Tibial nerve (tissue), 4 donors: ENCODE data around the gene NFKB1. TPM values are rescaled to one million over a fixed set of nuclear protein-coding genes. Genes with fewer than 3 reads are reported as not detected.

Experiments used
- DNase-seq, 2 donors: peaks; one replicate each; pipeline ENCODE4 v3.0.0-alpha.2; 2019; ENCODE audit warnings: low spot score in 2 of 2
- H3K27ac ChIP-seq, 4 donors: fragments of 200-600 bp; sonication (generic) in 3 of 4; one replicate each; pipeline ENCODE4 v1.5.1; 2017 to 2019; ENCODE audit warnings: mild to moderate bottlenecking in 1 of 4
- H3K27me3 ChIP-seq, 2 donors: fragments of 200-600 bp; sonication (generic) in 1 of 2; one replicate each; pipeline versions ENCODE4 v1.5.1 to v1.6.0; 2017 to 2019
- H3K36me3 ChIP-seq, 3 donors: fragments of 200-600 bp; sonication (generic); one replicate each; pipeline ENCODE4 v1.5.1; 2018 to 2019
- H3K4me1 ChIP-seq, 4 donors: fragments of 200-600 bp; sonication (generic) in 3 of 4; one replicate each; pipeline ENCODE4 v1.5.1; 2017 to 2019
- H3K4me3 ChIP-seq, 4 donors: fragments of 200-600 bp; sonication (generic) in 3 of 4; one replicate each; pipeline ENCODE4 v1.5.1; 2017 to 2019; ENCODE audit warnings: mild to moderate bottlenecking in 1 of 4, moderate library complexity in 1 of 4
- H3K9me3 ChIP-seq, 4 donors: fragments of 200-600 bp; sonication (generic) in 3 of 4; one replicate each; pipeline ENCODE4 v1.5.1; 2017 to 2019
- EP300 ChIP-seq, 2 donors: sonication (generic); formaldehyde crosslinking; IDR thresholded peaks; one replicate each; pipeline ENCODE4 v1.6.1; 2017; ENCODE audit warnings: antibody characterized with exemption in 2 of 2, mild to moderate bottlenecking in 1 of 2
- POLR2A ChIP-seq, 2 donors: fragments of 450-650 bp; IDR thresholded peaks; one replicate each; pipeline ENCODE4 v1.6.1; 2017; ENCODE audit warnings: antibody characterized with exemption in 2 of 2, mild to moderate bottlenecking in 2 of 2, moderate library complexity in 2 of 2
- WGBS, 2 donors: methylation state at CpG; one replicate each; pipeline ENCODE4 v1.1.5; 2018; 5-methylcytosine and 5-hydroxymethylcytosine counted together
- total RNA-seq, 4 donors: library from RNA; depleted of rRNA; stranded (reverse); fragments of >200 nt; gene quantifications; one replicate each; pipeline ENCODE4 v1.1.0, GENCODE V29; 2016
- TF ChIP-seq, protein P1 (sequence below), 5 experiments: fragments of 200-600 bp in 3 of 5; fragments of 450-650 bp in 2 of 5; sonication (generic) in 3 of 5; IDR thresholded peaks; one replicate each; pipeline ENCODE4 v1.5.1; 2016 to 2019; ENCODE audit warnings: antibody characterized with exemption in 5 of 5, mild to moderate bottlenecking in 3 of 5, moderate library complexity in 2 of 5

NFKB1 gene
- total RNA-seq, 4 donors from 2014 or later: 21.6 to 44.8 (median 28.3) TPM

- Histone ChIP-seq H3K9me3 (peaks cover 0 to 3% (median 0%) of the 10 kb centered on the region in 4 donors), H3K4me1 (peaks cover 0 to 18% (median 0%) of the 10 kb centered on the region in 4 donors), H3K4me3 (no peak overlapping the region), H3K27me3 (no peaks in the 10 kb centered on the region), H3K27ac (no peak overlapping the region), H3K36me3 (peaks cover 0 to 48% (median 0%) of the 10 kb centered on the region in 3 donors)
- TF ChIP-seq POLR2A (IDR thresholded peaks at IDR 0.05): no peak
- TF ChIP-seq, protein P1, sequence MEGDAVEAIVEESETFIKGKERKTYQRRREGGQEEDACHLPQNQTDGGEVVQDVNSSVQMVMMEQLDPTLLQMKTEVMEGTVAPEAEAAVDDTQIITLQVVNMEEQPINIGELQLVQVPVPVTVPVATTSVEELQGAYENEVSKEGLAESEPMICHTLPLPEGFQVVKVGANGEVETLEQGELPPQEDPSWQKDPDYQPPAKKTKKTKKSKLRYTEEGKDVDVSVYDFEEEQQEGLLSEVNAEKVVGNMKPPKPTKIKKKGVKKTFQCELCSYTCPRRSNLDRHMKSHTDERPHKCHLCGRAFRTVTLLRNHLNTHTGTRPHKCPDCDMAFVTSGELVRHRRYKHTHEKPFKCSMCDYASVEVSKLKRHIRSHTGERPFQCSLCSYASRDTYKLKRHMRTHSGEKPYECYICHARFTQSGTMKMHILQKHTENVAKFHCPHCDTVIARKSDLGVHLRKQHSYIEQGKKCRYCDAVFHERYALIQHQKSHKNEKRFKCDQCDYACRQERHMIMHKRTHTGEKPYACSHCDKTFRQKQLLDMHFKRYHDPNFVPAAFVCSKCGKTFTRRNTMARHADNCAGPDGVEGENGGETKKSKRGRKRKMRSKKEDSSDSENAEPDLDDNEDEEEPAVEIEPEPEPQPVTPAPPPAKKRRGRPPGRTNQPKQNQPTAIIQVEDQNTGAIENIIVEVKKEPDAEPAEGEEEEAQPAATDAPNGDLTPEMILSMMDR (IDR thresholded peaks at IDR 0.05): no peak
- no peak for TF ChIP-seq EP300 (IDR thresholded peaks at IDR 0.05)
- no peak for DNase-seq
- WGBS, 2 donors: 82 to 94% methylated on average over 4 of the region's 4 CpGs
Observed at GRCh38 chr4:102640669-102641068, 139.5 kb downstream of the NFKB1 start.

GRCh38 chr4:102641793-102642192, 140.6 kb downstream of the NFKB1 start:
- peak overlapping the region in 2 of 4 donors; percentile 57 to 74 for H3K27ac ChIP-seq
- no peak for DNase-seq
- H3K27me3 ChIP-seq: no peaks in the 10 kb centered on the region
- peaks cover 0 to 48% (median 0%) of the 10 kb centered on the region in 3 donors for H3K36me3 ChIP-seq
- peaks cover 0 to 18% (median 0%) of the 10 kb centered on the region in 4 donors for H3K4me1 ChIP-seq
- H3K9me3 ChIP-seq: peaks cover 0 to 3% (median 0%) of the 10 kb centered on the region in 4 donors
- no peak overlapping the region for H3K4me3 ChIP-seq
- TF ChIP-seq POLR2A (IDR thresholded peaks at IDR 0.05) (no peak), EP300 (IDR thresholded peaks at IDR 0.05) (no peak)
- TF ChIP-seq, protein P1 (IDR thresholded peaks at IDR 0.05): no peak

- peaks cover 0 to 3% (median 0%) of the 10 kb centered on the region in 4 donors for H3K9me3 ChIP-seq
- no peak overlapping the region for H3K4me3 ChIP-seq
- no peaks in the 10 kb centered on the region for H3K27me3 ChIP-seq
- TF ChIP-seq POLR2A (IDR thresholded peaks at IDR 0.05) (no peak), EP300 (IDR thresholded peaks at IDR 0.05) (peak in 1 of 2 donors; percentile 44)
- TF ChIP-seq, protein P1 (IDR thresholded peaks at IDR 0.05): no peak
- H3K27ac ChIP-seq: peak overlapping the region in 2 of 4 donors; percentile 57 to 74
- no peak for DNase-seq
- H3K36me3 ChIP-seq: peaks cover 0 to 49% (median 0%) of the 10 kb centered on the region in 3 donors
- peaks cover 0 to 18% (median 0%) of the 10 kb centered on the region in 4 donors for H3K4me1 ChIP-seq
- WGBS, 2 donors: 65 to 66% methylated on average over 5 of the region's 5 CpGs
Observed at GRCh38 chr4:102642631-102643298, 141.6 kb downstream of the NFKB1 start.

DNA sequence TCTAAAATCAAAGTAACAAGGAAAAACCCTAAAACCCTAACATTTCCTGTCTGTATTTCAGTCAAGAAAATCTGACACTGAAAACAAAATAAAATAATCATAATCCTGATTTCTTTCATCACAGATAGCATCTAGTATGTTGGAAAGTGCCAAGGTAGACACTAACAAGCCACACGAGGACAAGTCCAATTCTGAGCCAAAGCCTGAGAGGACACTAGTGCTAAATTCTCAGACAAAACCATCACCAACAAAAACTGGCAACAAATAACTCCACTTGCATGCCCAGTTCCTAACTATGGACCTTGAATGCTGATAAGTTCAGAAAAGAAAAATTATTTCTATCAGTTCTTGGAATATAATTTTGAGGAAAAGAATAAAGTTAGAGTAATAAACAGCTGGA, 146.0 kb downstream of the NFKB1 start:
- TF ChIP-seq, protein P1 (IDR thresholded peaks at IDR 0.05): no peak
- TF ChIP-seq POLR2A (IDR thresholded peaks at IDR 0.05): no peak
- no peak for TF ChIP-seq EP300 (IDR thresholded peaks at IDR 0.05)
- H3K4me1 ChIP-seq: peaks cover 0 to 11% (median 0%) of the 10 kb centered on the region in 4 donors
- H3K4me3 ChIP-seq: no peak overlapping the region
- DNase-seq: no peak
- H3K27ac ChIP-seq: no peak overlapping the region
- H3K9me3 ChIP-seq: peaks cover 0 to 3% (median 0%) of the 10 kb centered on the region in 4 donors
- no peaks in the 10 kb centered on the region for H3K27me3 ChIP-seq
- 60 to 84% methylated on average over 1 of the region's 1 CpG for WGBS, 2 donors
- H3K36me3 ChIP-seq: peaks cover 0 to 59% (median 0%) of the 10 kb centered on the region in 3 donors

GRCh38 chr4:102657206-102657605, 156.0 kb downstream of the NFKB1 start:
- WGBS, 2 donors: 43 to 77% methylated on average over 5 of the region's 5 CpGs
- DNase-seq: no peak
- no peak overlapping the region for H3K4me3 ChIP-seq
- peaks cover 0 to 38% (median 0%) of the 10 kb centered on the region in 3 donors for H3K36me3 ChIP-seq
- TF ChIP-seq EP300 (IDR thresholded peaks at IDR 0.05) (no peak), POLR2A (IDR thresholded peaks at IDR 0.05) (no peak)
- TF ChIP-seq, protein P1 (IDR thresholded peaks at IDR 0.05): no peak
- no peak overlapping the region for H3K27ac ChIP-seq
- no peaks in the 10 kb centered on the region for H3K4me1 ChIP-seq
- no peaks in the 10 kb centered on the region for H3K27me3 ChIP-seq
- no peaks in the 10 kb centered on the region for H3K9me3 ChIP-seq
